Measurements from ENCODE around the gene ST7. TPM values are rescaled to one million over a fixed set of nuclear protein-coding genes. Genes with fewer than 3 reads are reported as not detected.
A peak's percentile ranks its signal among the peaks of the same experiment; 100 is the strongest.
"Not testable (repeated sequence)": the region's sequence is repeated elsewhere in the genome, so short reads cannot be mapped to it uniquely, and the experiment has no call there.

Gene ST7
- total RNA-seq, 1 donor from 2014 or later, result 12.9 TPM

- DNase-seq (ENCODE audit: low read depth) (peak; percentile 77), FAIRE-seq (no peak)
- Histone ChIP-seq H3K4me3 (ENCODE audit: low read depth, low read length) (no peak overlapping the region), H3K36me3 (ENCODE audit: control insufficient read depth, insufficient read depth, low read length) (no peaks in the 10 kb centered on the region), H3K27me3 (ENCODE audit: control insufficient read depth, insufficient read depth, low read length) (no peaks in the 10 kb centered on the region)
- TF ChIP-seq, protein P1, sequence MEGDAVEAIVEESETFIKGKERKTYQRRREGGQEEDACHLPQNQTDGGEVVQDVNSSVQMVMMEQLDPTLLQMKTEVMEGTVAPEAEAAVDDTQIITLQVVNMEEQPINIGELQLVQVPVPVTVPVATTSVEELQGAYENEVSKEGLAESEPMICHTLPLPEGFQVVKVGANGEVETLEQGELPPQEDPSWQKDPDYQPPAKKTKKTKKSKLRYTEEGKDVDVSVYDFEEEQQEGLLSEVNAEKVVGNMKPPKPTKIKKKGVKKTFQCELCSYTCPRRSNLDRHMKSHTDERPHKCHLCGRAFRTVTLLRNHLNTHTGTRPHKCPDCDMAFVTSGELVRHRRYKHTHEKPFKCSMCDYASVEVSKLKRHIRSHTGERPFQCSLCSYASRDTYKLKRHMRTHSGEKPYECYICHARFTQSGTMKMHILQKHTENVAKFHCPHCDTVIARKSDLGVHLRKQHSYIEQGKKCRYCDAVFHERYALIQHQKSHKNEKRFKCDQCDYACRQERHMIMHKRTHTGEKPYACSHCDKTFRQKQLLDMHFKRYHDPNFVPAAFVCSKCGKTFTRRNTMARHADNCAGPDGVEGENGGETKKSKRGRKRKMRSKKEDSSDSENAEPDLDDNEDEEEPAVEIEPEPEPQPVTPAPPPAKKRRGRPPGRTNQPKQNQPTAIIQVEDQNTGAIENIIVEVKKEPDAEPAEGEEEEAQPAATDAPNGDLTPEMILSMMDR (IDR thresholded peaks at IDR 0.05; ENCODE audit: insufficient read depth, low read length, severe bottlenecking), result peak; percentile 90
Measured at GRCh38 chr7:116929914-116930913, 23.1 kb upstream of the ST7 start.

DNA sequence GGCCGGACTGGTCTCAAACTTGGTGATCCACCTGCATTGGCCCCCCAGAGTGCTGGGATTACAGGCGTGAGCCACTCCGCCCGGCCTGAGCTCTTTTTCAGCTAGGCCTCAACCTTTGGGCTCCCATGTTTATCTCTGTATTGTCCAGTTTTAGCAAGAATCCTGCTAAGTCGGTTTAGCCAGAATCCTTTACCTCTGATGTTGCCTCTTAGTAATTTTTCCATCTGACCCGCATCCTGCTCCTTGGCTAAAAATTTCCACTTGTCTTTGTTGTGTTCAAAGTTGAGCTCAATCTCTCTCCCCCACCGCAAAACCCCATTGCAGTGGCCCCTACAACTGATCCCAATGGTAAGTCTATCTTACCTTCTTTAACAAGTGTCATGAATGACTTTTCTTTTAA, 20.7 kb upstream of the ST7 start:
- H3K36me3 ChIP-seq (ENCODE audit: control insufficient read depth, insufficient read depth, low read length), result no peaks in the 10 kb centered on the region
- no peak for FAIRE-seq
- no peak overlapping the region for H3K4me3 ChIP-seq (ENCODE audit: low read depth, low read length)
- TF ChIP-seq, protein P1 (IDR thresholded peaks at IDR 0.05; ENCODE audit: insufficient read depth, low read length, severe bottlenecking), result no peak
- DNase-seq (ENCODE audit: low read depth), result no peak
- no peaks in the 10 kb centered on the region for H3K27me3 ChIP-seq (ENCODE audit: control insufficient read depth, insufficient read depth, low read length)

DNA sequence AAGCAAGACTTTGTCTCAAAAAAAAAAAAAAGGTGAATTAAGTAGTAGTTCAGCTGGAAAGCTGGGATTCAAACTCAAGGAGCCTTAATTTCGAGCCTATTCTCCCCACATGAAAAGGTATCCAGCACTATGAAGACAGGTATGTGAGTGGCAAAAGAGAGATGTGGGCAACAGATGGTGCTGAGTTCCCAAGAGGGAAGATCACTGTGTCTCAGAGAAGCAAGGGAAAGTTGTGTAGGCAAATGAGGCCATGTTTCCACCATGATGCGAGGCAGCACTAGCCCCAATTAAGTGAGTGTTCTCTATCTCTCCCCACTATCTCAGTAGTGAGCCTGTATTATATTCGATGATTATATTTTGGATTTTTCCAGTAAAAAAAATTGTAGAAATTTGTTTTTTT, 19.8 kb upstream of the ST7 start:
- no peaks in the 10 kb centered on the region for H3K36me3 ChIP-seq (ENCODE audit: control insufficient read depth, insufficient read depth, low read length)
- H3K27me3 ChIP-seq (ENCODE audit: control insufficient read depth, insufficient read depth, low read length), result no peaks in the 10 kb centered on the region
- TF ChIP-seq, protein P1 (IDR thresholded peaks at IDR 0.05; ENCODE audit: insufficient read depth, low read length, severe bottlenecking), result no peak
- H3K4me3 ChIP-seq (ENCODE audit: low read depth, low read length), result no peak overlapping the region
- DNase-seq (ENCODE audit: low read depth), result no peak
- no peak for FAIRE-seq

DNA sequence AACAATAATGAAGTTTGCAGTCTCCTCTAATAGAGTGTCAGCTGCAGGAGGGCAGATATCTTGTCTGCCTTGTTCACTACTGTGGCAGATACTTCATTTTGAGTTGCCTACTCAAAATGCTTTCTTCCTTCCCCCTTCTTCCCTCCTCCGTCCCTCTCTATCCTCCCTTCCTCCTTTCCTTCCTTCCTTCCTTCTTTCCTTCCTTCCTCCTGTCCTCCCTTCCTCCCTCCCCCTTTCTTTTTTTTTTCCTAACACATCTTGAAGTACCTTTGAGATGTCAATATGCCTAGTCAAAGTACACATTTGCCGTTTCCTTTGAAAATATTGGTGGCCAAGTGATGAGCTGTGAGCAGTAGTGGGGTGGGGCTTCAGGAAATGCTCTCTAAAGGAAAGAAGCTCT, 18.7 kb upstream of the ST7 start:
- DNase-seq (ENCODE audit: low read depth) (no peak), FAIRE-seq (no peak)
- H3K27me3 ChIP-seq (ENCODE audit: control insufficient read depth, insufficient read depth, low read length), result no peaks in the 10 kb centered on the region
- H3K36me3 ChIP-seq (ENCODE audit: control insufficient read depth, insufficient read depth, low read length), result no peaks in the 10 kb centered on the region
- TF ChIP-seq, protein P1 (IDR thresholded peaks at IDR 0.05; ENCODE audit: insufficient read depth, low read length, severe bottlenecking), result no peak
- no peak overlapping the region for H3K4me3 ChIP-seq (ENCODE audit: low read depth, low read length)

DNA sequence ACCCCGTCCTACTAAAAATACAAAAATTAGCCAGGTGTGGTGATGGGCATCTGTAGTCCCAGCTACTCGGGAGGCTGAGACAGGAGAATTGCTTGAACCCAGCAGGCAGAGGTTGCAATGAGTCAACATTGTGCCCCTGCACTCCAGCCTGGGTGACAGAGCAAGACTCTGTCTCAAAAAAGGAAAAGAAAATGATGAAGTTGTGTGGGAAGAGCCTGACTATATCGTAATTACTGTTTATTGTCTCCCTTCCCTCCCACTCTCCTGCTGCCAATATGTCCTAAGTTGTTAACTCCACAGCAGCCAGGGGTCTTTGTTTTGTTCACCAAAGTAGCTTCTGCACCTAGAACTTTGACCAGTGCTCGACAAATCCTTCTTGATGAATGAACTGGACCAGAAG, 16.5 kb upstream of the ST7 start:
- H3K27me3 ChIP-seq (ENCODE audit: control insufficient read depth, insufficient read depth, low read length); FAIRE-seq; H3K36me3 ChIP-seq (ENCODE audit: control insufficient read depth, insufficient read depth, low read length); H3K4me3 ChIP-seq (ENCODE audit: low read depth, low read length); DNase-seq (ENCODE audit: low read depth): not testable (repeated sequence)

- DNase-seq (ENCODE audit: low read depth) (no peak), FAIRE-seq (no peak)
- H3K4me3 ChIP-seq (ENCODE audit: low read depth, low read length), result no peak overlapping the region
- H3K27me3 ChIP-seq (ENCODE audit: control insufficient read depth, insufficient read depth, low read length), result no peaks in the 10 kb centered on the region
- no peaks in the 10 kb centered on the region for H3K36me3 ChIP-seq (ENCODE audit: control insufficient read depth, insufficient read depth, low read length)
- TF ChIP-seq, protein P1 (IDR thresholded peaks at IDR 0.05; ENCODE audit: insufficient read depth, low read length, severe bottlenecking), result no peak
Measured at GRCh38 chr7:116938678-116939077, 14.6 kb upstream of the ST7 start.

All from bronchial epithelial cell (primary cell).